Lower leg skin (tissue), 4 donors: ENCODE results near the gene HPS5. TPM values are rescaled to one million over a fixed set of nuclear protein-coding genes. Genes with fewer than 3 reads are reported as not detected.

Source experiments
- DNase-seq, 2 donors: peaks; one replicate each; pipeline ENCODE4 v3.0.0-alpha.2; 2019; ENCODE audit warnings: low spot score in 2 of 2
- H3K4me3 ChIP-seq: fragments of 200-600 bp; sonication (generic); 2 replicates; pipeline ENCODE4 v1.5.1; 2017; ENCODE audit warnings: mild to moderate bottlenecking, low read depth; ENCODE audit not compliant: poor library complexity, severe bottlenecking
- CTCF ChIP-seq, 3 donors: fragments of 450-650 bp; IDR thresholded peaks; one replicate each; pipeline ENCODE4 v1.5.1; 2016; ENCODE audit warnings: antibody characterized with exemption in 3 of 3, mild to moderate bottlenecking in 3 of 3, moderate library complexity in 2 of 3
- POLR2A ChIP-seq, 2 donors: fragments of 450-650 bp; IDR thresholded peaks; one replicate each; pipeline ENCODE4 v1.6.1; 2016 to 2017; ENCODE audit warnings: antibody characterized with exemption in 2 of 2, mild to moderate bottlenecking in 1 of 2, moderate library complexity in 1 of 2
- WGBS, 2 donors: methylation state at CpG; one replicate each; pipeline ENCODE4 v1.1.5; 2018; 5-methylcytosine and 5-hydroxymethylcytosine counted together
- intact Hi-C: fragments of 100-400 bp; cut with DNase I; formaldehyde crosslinking; loops from one replicate; pipeline ENCODE4 v1.15.0; 2023; ENCODE audit warnings: low total_unique reads
- total RNA-seq, 4 donors: library from RNA; depleted of rRNA; stranded (reverse); fragments of >200 nt; gene quantifications; one replicate each; pipeline ENCODE4 v1.1.0, GENCODE V29; 2016

The HPS5 gene
- total RNA-seq, 4 donors from 2014 or later = 10.0 to 26.4 (median 20.4) TPM

DNA sequence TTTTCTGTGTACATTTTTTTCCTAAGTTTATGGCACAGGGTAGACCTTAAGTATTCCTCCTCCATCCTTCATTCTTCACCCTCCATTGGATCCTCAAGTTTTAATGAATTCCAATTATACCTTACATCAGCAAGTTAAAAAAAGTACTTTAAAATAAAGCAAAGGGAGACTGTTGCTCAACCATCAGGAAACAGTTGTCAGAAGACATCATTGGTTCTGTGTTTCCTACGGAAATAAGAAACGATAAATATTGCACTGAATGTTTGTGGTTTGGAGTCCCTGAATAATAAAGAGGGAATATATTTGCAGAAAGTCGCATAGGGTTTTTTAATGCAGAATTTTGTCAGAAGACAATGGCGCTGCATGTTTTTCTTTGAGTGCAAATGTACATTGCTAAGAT, 44.3 kb upstream of the HPS5 start:
- intact Hi-C loops = no loop called here
- no peak overlapping the region for H3K4me3 ChIP-seq
- 83 to 87% methylated on average over 4 of the region's 4 CpGs for WGBS, 2 donors
- TF ChIP-seq CTCF (IDR thresholded peaks at IDR 0.05) (no peak), POLR2A (IDR thresholded peaks at IDR 0.05) (no peak)
- DNase-seq = no peak

DNA sequence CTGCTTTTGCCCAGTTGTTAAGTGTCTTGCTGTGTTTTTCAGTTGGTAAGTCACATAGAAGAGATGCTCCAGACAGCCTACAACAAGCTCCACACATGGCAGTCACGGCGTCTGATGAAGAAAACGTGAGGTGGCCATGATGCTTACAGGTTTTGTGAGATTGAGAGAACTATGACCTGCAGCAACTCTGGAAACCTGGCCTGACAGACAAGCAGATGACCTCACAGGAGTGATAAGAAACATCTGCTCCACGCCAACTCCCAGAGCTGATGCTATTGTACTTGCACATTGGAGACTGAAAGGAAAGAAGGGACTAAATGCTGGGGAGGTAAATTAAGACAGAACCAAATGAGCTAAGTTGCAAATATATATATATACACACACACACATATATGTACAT, 43.8 kb upstream of the HPS5 start:
- intact Hi-C loops = no loop called here
- no peak for DNase-seq
- TF ChIP-seq POLR2A (IDR thresholded peaks at IDR 0.05) (no peak), CTCF (IDR thresholded peaks at IDR 0.05) (no peak)
- no peak overlapping the region for H3K4me3 ChIP-seq
- 87 to 95% methylated on average over 4 of the region's 4 CpGs for WGBS, 2 donors

DNA sequence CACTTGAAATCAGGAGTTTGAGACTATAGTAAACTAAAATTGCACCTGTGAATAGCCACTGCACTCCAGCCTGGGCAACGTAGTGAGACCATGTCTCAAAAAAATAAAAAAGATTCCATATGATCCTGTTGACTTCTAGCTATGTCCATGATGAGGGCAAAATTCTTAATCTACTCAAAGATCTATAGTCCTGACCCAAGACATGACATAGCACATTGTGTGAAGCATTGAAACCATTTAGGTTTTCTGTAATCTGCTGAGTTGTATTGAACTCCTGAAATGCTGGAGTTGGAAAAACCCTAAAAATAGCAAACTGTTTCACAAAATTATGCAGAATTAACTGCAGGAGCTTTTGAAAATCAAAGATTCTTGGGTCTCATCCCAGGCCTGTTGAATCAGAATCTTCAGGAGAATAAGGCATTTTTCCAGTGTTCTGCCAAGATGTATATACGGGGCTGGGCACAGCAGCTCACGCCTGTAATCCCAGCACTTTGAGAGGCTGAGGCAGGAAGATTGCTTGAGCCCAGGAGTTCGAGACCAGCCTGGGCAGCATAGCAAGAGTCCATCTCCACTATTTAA, 42.6 kb upstream of the HPS5 start:
- no peak overlapping the region for H3K4me3 ChIP-seq
- 77 to 82% methylated on average over 4 of the region's 4 CpGs for WGBS, 2 donors
- no peak for DNase-seq
- intact Hi-C loops = no loop called here
- TF ChIP-seq CTCF (IDR thresholded peaks at IDR 0.05) (no peak), POLR2A (IDR thresholded peaks at IDR 0.05) (no peak)

DNA sequence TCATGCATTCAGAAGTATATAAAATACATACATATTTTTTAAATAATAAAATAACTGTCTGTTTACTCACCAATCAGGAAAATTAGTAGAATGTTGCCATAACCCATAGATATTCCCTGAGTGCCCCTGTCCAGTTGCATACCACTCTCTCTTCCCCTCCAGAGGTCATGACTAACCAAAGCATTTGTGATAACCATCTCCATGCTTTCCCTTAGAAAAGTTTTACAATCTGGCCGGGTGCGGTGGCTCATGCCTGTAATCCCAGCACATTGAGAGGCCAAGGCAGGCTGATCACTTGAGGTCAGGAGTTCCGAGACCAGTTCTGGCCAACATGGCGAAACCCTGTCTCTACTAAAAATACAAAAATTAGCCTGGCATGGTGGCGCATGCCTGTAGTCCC, 39.2 kb upstream of the HPS5 start:
- 95 to 96% methylated on average over 5 of the region's 5 CpGs for WGBS, 2 donors
- TF ChIP-seq POLR2A (IDR thresholded peaks at IDR 0.05) (no peak), CTCF (IDR thresholded peaks at IDR 0.05) (no peak)
- no peak for DNase-seq
- H3K4me3 ChIP-seq = no peak overlapping the region
- intact Hi-C loops = no loop called here

DNA sequence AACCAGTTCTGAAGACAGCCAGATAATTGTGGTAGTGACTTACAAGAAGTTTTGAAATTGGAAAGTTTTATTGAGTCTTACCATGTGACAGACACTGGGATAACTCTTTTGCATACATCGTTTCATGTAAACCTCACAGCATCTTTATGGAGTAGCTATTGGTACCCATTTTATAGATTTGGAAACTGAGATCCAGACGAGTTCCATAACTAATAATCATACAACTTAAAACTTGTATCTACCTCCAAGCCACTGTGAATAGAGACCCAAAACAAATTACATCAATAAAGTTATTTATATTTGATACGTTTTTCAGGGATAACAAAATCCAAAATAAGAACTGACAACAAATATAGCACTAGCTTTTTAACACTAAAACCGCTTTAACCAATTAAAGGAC, 36.7 kb upstream of the HPS5 start:
- TF ChIP-seq CTCF (IDR thresholded peaks at IDR 0.05) = no peak
- TF ChIP-seq POLR2A (IDR thresholded peaks at IDR 0.05) = no peak
- 90 to 93% methylated on average over 4 of the region's 4 CpGs for WGBS, 2 donors
- no peak for DNase-seq

GRCh38 chr11:18352581-18352980, 30.6 kb upstream of the HPS5 start:
- no peak for DNase-seq
- no peak for TF ChIP-seq POLR2A (IDR thresholded peaks at IDR 0.05)
- no peak for TF ChIP-seq CTCF (IDR thresholded peaks at IDR 0.05)
- 73 to 80% methylated on average over 3 of the region's 3 CpGs for WGBS, 2 donors
- H3K4me3 ChIP-seq = no peak overlapping the region
- intact Hi-C loops = no loop called here

More for the DNA sequence above, 36.7 kb upstream of the HPS5 start:
- H3K4me3 ChIP-seq = no peak overlapping the region
- intact Hi-C loops = no loop called here
